Tibial artery (tissue), 4 donors: ENCODE measurements around the gene ARSG.

Experiments used
- DNase-seq, 2 donors: peaks; one replicate each; pipeline ENCODE4 v3.0.0-alpha.2; 2019
- H3K27ac ChIP-seq, 2 donors: fragments of 200-600 bp; sonication (generic) in 1 of 2; 1 replicate in 1 of 2; 2 replicates in 1 of 2; pipeline ENCODE4 v1.5.1; 2018 to 2019; ENCODE audit warnings: mild to moderate bottlenecking in 1 of 2
- H3K27me3 ChIP-seq, 2 donors: fragments of 200-600 bp; sonication (generic) in 1 of 2; one replicate each; pipeline versions ENCODE4 v1.5.1 to v1.6.0; 2016 to 2019
- H3K36me3 ChIP-seq, 3 donors: fragments of 200-600 bp; sonication (generic) in 2 of 3; one replicate each; pipeline ENCODE4 v1.5.1; 2016 to 2019; ENCODE audit warnings: mild to moderate bottlenecking in 2 of 3
- H3K4me1 ChIP-seq, 4 donors: fragments of 200-600 bp; sonication (generic) in 2 of 4; 1 replicate in 3 of 4; 2 replicates in 1 of 4; pipeline ENCODE4 v1.5.1; 2016 to 2019
- H3K4me3 ChIP-seq, 2 donors: fragments of 200-600 bp; sonication (generic) in 1 of 2; 1 replicate in 1 of 2; 2 replicates in 1 of 2; pipeline ENCODE4 v1.5.1; 2018 to 2019; ENCODE audit warnings: mild to moderate bottlenecking in 2 of 2
- H3K9me3 ChIP-seq, 3 donors: fragments of 200-600 bp; sonication (generic) in 1 of 3; one replicate each; pipeline ENCODE4 v1.5.1; 2016 to 2019
- CTCF ChIP-seq, 2 experiments: fragments of 200-600 bp in 1 of 2; fragments of 450-650 bp in 1 of 2; IDR thresholded peaks; one replicate each; pipeline ENCODE4 v1.5.1; 2017 to 2019; ENCODE audit warnings: antibody characterized with exemption in 2 of 2, mild to moderate bottlenecking in 1 of 2, moderate library complexity in 1 of 2
- intact Hi-C: fragments of 100-400 bp; cut with DNase I; formaldehyde crosslinking; loops from one replicate; pipeline ENCODE4 v1.15.0; 2023; ENCODE audit warnings: low total_unique reads

ARSG gene

GRCh38 chr17:68458260-68459036 lies 167.2 kb downstream of the ARSG start:
- TF ChIP-seq CTCF (IDR thresholded peaks at IDR 0.05), result no peak
- H3K4me3 ChIP-seq, result peak overlapping the region; percentile 54 to 95
- intact Hi-C loops, result loop anchor here (5.0 to 10.0 kb wide), 2 partner anchors 54 to 214 kb away; partner anchors contain the start of genes AMZ2 and PRKAR1A
- no peak for DNase-seq
- H3K4me1 ChIP-seq, result peaks cover 0 to 31% (median 16%) of the 10 kb centered on the region in 4 donors
- H3K36me3 ChIP-seq, result no peaks in the 10 kb centered on the region
- H3K27me3 ChIP-seq, result no peaks in the 10 kb centered on the region
- no peaks in the 10 kb centered on the region for H3K9me3 ChIP-seq
- H3K27ac ChIP-seq, result peak overlapping the region; percentile 85 to 87

- H3K4me1 ChIP-seq, result peaks cover 0 to 29% (median 16%) of the 10 kb centered on the region in 4 donors
- no peak for DNase-seq
- H3K9me3 ChIP-seq, result no peaks in the 10 kb centered on the region
- H3K27me3 ChIP-seq, result no peaks in the 10 kb centered on the region
- intact Hi-C loops, result loop anchor here (5.0 to 10.0 kb wide), 2 partner anchors 53 to 214 kb away; partner anchors contain the start of genes AMZ2 and PRKAR1A
- no peak overlapping the region for H3K4me3 ChIP-seq
- no peaks in the 10 kb centered on the region for H3K36me3 ChIP-seq
- no peak for TF ChIP-seq CTCF (IDR thresholded peaks at IDR 0.05)
- H3K27ac ChIP-seq, result no peak overlapping the region
These were observed 167.8 kb downstream of the ARSG start for GRCh38 chr17:68459037-68459639.

- Histone ChIP-seq H3K27ac (no peak overlapping the region), H3K4me1 (peaks cover 0 to 19% (median 14%) of the 10 kb centered on the region in 4 donors), H3K4me3 (no peak overlapping the region), H3K36me3 (no peaks in the 10 kb centered on the region), H3K27me3 (no peaks in the 10 kb centered on the region), H3K9me3 (no peaks in the 10 kb centered on the region)
- intact Hi-C loops, result loop anchor here (10.0 kb wide), 2 partner anchors 285 to 295 kb away; no protein-coding TSS in a partner anchor
- DNase-seq, result no peak
- no peak for TF ChIP-seq CTCF (IDR thresholded peaks at IDR 0.05)
These were observed 168.9 kb downstream of the ARSG start for GRCh38 chr17:68460146-68460545.

- Histone ChIP-seq H3K27ac (no peak overlapping the region), H3K4me1 (peaks cover 0 to 13% (median 8%) of the 10 kb centered on the region in 4 donors)
- TF ChIP-seq CTCF (IDR thresholded peaks at IDR 0.05), result no peak
These were observed 169.4 kb downstream of the ARSG start for GRCh38 chr17:68460715-68461114.

GRCh38 chr17:68461122-68461539 lies 169.8 kb downstream of the ARSG start:
- no peaks in the 10 kb centered on the region for H3K27me3 ChIP-seq
- H3K9me3 ChIP-seq, result no peaks in the 10 kb centered on the region
- peaks cover 0 to 12% (median 5%) of the 10 kb centered on the region in 4 donors for H3K4me1 ChIP-seq
- intact Hi-C loops, result loop anchor here (10.0 kb wide), 2 partner anchors 286 to 294 kb away; no protein-coding TSS in a partner anchor
- TF ChIP-seq CTCF (IDR thresholded peaks at IDR 0.05), result no peak
- no peak overlapping the region for H3K4me3 ChIP-seq
- H3K36me3 ChIP-seq, result no peaks in the 10 kb centered on the region
- DNase-seq, result no peak
- H3K27ac ChIP-seq, result no peak overlapping the region

More at GRCh38 chr17:68460715-68461114, 169.4 kb downstream of the ARSG start:
- Histone ChIP-seq H3K27me3 (no peaks in the 10 kb centered on the region), H3K4me3 (no peak overlapping the region), H3K9me3 (no peaks in the 10 kb centered on the region), H3K36me3 (no peaks in the 10 kb centered on the region)
- DNase-seq, result no peak
- intact Hi-C loops, result loop anchor here (10.0 kb wide), 2 partner anchors 286 to 294 kb away; no protein-coding TSS in a partner anchor
